Sigmoid colon (tissue), 4 donors: ENCODE data around the gene ADAM33.

Source experiments
- CTCF ChIP-seq, 4 experiments: fragments of 450-650 bp in 3 of 4; fragments of 200-600 bp in 1 of 4; IDR thresholded peaks; one replicate each; pipeline ENCODE4 v1.5.1; 2016 to 2019; ENCODE audit warnings: antibody characterized with exemption in 4 of 4, mild to moderate bottlenecking in 3 of 4, moderate library complexity in 2 of 4
- POLR2A ChIP-seq, 2 donors: fragments of 450-650 bp; IDR thresholded peaks; one replicate each; pipeline ENCODE4 v1.6.1; 2016; ENCODE audit warnings: antibody characterized with exemption in 2 of 2, mild to moderate bottlenecking in 2 of 2, moderate library complexity in 2 of 2
- POLR2AphosphoS5 ChIP-seq, 4 donors: sonication (generic); formaldehyde crosslinking; IDR thresholded peaks; one replicate each; pipeline ENCODE4 v1.6.1; 2017; ENCODE audit warnings: antibody characterized with exemption in 4 of 4

DNA sequence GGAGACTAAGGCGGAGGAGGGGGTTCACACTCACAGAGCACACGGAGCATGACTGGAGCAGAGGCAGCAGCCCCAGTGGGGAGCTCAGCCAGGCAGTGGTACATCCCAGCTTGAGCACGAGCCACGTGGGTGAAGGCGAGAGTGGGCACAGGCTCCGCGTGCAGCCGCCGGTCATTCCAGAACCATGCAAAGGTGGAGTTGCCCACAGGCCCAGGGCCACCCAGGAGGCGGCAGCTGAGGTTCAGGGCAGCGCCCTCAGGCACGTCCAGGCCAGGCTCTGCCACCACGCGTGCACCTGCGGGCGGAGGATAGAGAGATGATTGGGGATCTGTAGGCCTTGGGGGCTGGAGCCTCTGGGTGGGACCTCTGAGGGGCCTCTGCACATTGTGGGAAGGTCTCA lies 9.5 kb upstream of the ADAM33 start:
- no peak for TF ChIP-seq CTCF (IDR thresholded peaks at IDR 0.05)
- TF ChIP-seq POLR2A (IDR thresholded peaks at IDR 0.05): no peak
- TF ChIP-seq POLR2AphosphoS5 (IDR thresholded peaks at IDR 0.05): no peak
